Left ventricle myocardium inferior (tissue), 1 donor: Measurements from ENCODE around the gene ANAPC2. TPM values are rescaled to one million over a fixed set of nuclear protein-coding genes. Genes with fewer than 3 reads are reported as not detected.

ENCODE experiments used
- DNase-seq: peaks from one replicate; pipeline ENCODE4 v3.0.0-alpha.2; 2020
- H3K27ac ChIP-seq: fragments of 200-600 bp; replicated peaks from 2 replicates; pipeline ENCODE4 v1.8.0; 2021
- H3K27me3 ChIP-seq: fragments of 200-600 bp; 2 replicates; pipeline ENCODE4 v1.8.0; 2021; ENCODE audit warnings: low read depth
- H3K36me3 ChIP-seq: fragments of 200-600 bp; 2 replicates; pipeline ENCODE4 v1.8.0; 2021
- H3K4me1 ChIP-seq: fragments of 200-600 bp; 2 replicates; pipeline ENCODE4 v1.8.0; 2021
- H3K4me3 ChIP-seq: fragments of 200-600 bp; 2 replicates; pipeline ENCODE4 v1.8.0; 2021; ENCODE audit warnings: mild to moderate bottlenecking, moderate library complexity
- H3K9me3 ChIP-seq: fragments of 200-600 bp; replicated peaks from 2 replicates; pipeline ENCODE4 v1.8.0; 2021
- intact Hi-C: fragments of 100-400 bp; cut with micrococcal nuclease; formaldehyde crosslinking; loops from one replicate; pipeline ENCODE4 v1.11.0; 2022
- total RNA-seq: library from RNA; stranded (reverse); fragmentation: NEBNext Ultra II Directional; extraction: Animal tissue kit (Norgen Biotek cat#: 25700); gene quantifications from one replicate; pipeline ENCODE4 v1.2.1, GENCODE V29; 2021
- TF ChIP-seq, protein P1 (sequence below): fragments of 200-600 bp; IDR thresholded peaks from 2 replicates; pipeline ENCODE4 v1.8.0; 2021; ENCODE audit warnings: antibody characterized with exemption, mild to moderate bottlenecking, borderline replicate concordance
- donor health status: DM: no; HTN: yes; CAD: no; lungs with severe emphysema.

Gene ANAPC2
- total RNA-seq, 1 donor from 2014 or later = 34.7 TPM

DNA sequence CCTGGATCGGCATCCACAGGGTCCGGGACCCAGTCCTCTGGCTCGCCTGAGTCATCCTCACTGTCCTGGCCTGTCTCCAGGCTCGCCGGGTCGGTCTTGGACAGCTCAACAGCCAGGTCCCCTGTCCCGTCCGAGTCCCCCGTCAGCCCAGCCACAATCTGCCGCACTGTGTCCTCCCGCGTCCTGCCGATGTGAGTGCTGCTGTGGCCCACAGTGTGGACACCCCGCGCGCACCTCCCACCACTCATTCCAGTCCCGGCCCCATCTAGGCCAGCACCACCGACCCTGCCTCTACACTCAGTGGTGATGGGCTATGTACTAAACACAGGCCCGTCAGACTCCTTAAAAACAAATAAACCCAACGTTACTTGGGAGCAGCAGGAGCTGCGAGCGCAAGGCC, 6.7 kb downstream of the ANAPC2 start:
- no peak overlapping the region for H3K4me3 ChIP-seq
- peaks cover 77% of the 10 kb centered on the region for H3K36me3 ChIP-seq
- intact Hi-C loops = no loop called here
- TF ChIP-seq, protein P1, sequence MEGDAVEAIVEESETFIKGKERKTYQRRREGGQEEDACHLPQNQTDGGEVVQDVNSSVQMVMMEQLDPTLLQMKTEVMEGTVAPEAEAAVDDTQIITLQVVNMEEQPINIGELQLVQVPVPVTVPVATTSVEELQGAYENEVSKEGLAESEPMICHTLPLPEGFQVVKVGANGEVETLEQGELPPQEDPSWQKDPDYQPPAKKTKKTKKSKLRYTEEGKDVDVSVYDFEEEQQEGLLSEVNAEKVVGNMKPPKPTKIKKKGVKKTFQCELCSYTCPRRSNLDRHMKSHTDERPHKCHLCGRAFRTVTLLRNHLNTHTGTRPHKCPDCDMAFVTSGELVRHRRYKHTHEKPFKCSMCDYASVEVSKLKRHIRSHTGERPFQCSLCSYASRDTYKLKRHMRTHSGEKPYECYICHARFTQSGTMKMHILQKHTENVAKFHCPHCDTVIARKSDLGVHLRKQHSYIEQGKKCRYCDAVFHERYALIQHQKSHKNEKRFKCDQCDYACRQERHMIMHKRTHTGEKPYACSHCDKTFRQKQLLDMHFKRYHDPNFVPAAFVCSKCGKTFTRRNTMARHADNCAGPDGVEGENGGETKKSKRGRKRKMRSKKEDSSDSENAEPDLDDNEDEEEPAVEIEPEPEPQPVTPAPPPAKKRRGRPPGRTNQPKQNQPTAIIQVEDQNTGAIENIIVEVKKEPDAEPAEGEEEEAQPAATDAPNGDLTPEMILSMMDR = no peak
- DNase-seq = no peak
- H3K9me3 ChIP-seq = no peaks in the 10 kb centered on the region
- H3K27me3 ChIP-seq = no peaks in the 10 kb centered on the region
- no peak overlapping the region for H3K27ac ChIP-seq
- peaks cover 18% of the 10 kb centered on the region for H3K4me1 ChIP-seq

DNA sequence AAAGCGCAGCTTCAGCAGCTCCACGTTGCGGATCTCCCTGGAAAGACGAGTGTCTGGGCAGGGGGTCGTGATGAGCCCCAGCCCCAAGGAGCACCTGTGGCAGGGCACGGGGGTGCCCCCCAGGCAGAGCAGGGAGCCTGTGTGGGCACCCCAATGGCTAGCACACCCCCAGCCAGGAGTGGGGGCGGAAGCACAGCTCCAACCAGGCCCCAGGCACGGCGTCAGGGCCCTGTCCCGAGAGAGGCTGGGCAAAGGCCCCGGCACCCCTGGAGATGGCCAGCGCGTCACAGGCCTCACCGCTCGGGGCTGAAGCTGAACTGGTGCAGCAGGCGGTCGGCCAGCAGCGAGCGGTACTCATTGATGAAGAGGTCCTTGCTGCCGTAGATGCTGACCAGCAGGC, 7.9 kb downstream of the ANAPC2 start:
- H3K36me3 ChIP-seq = peaks cover 67% of the 10 kb centered on the region

DNA sequence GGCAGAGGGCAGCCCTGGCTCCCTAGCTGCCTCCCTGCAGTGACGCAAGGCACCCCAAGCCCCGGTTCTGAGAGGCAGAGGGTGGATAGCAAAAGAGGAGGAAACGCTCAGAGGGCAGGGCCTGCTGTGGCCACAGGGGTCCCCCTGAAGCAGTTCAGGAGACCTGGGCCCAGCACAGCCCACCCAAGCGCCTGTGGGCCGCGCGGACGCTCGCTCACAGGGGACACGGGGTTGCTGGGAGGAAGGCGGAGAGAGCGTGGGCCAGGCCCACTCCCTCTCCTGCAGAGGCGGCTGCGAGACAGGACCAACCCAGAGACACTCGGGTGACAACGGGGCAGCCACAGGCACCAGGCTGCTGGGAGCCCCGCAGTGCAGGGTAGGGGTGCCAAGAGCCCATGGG, 8.6 kb downstream of the ANAPC2 start:
- H3K4me1 ChIP-seq = no peaks in the 10 kb centered on the region
- H3K4me3 ChIP-seq = no peak overlapping the region
- no peak for DNase-seq
- H3K27me3 ChIP-seq = no peaks in the 10 kb centered on the region
- H3K27ac ChIP-seq = no peak overlapping the region
- H3K9me3 ChIP-seq = no peaks in the 10 kb centered on the region
- H3K36me3 ChIP-seq = peaks cover 60% of the 10 kb centered on the region
- intact Hi-C loops = no loop called here
- TF ChIP-seq, protein P1 = no peak

More for the DNA sequence above, 7.9 kb downstream of the ANAPC2 start:
- no peaks in the 10 kb centered on the region for H3K27me3 ChIP-seq
- TF ChIP-seq, protein P1 = no peak
- no peak overlapping the region for H3K27ac ChIP-seq
- H3K4me3 ChIP-seq = no peak overlapping the region
- H3K9me3 ChIP-seq = no peaks in the 10 kb centered on the region
- intact Hi-C loops = no loop called here
- DNase-seq = no peak
- peaks cover 7% of the 10 kb centered on the region for H3K4me1 ChIP-seq

DNA sequence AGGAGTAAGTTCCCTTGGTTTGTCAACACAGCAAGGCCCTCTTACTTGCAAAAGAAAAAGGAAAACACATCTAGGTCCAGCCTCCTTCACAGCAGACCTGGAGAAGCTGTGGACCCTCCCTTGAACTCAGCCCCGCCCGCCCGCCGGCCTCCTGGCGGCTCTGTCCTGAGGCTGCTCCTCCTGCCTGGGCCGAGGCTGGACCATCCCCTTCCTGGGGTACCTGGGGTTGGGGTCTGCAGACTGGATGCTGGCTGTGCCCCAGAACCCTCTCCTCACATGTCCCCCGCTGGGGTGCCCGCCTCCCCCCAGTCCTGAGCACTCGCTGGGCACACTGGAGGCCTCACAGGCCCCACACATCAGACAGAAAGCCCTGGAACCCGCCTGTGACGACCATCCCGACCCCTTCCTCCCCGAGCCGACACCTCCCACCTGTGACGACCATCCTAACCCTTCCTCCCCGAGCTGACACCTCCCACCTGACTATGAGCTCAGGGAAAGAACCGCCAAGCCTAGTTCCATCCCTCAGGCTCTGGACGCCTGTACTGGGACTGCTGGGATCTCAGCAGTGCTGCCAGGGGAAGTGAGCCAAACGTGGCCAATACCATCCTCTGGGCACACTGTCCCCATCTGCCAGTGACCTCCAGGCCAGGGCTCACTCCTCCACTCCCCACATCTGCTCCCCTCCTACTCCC, 9.3 kb downstream of the ANAPC2 start:
- Histone ChIP-seq H3K27me3 (no peaks in the 10 kb centered on the region), H3K36me3 (peaks cover 59% of the 10 kb centered on the region), H3K9me3 (no peaks in the 10 kb centered on the region), H3K27ac (no peak overlapping the region), H3K4me1 (no peaks in the 10 kb centered on the region), H3K4me3 (no peak overlapping the region)
- no peak for DNase-seq
- intact Hi-C loops = no loop called here
- TF ChIP-seq, protein P1 = no peak

DNA sequence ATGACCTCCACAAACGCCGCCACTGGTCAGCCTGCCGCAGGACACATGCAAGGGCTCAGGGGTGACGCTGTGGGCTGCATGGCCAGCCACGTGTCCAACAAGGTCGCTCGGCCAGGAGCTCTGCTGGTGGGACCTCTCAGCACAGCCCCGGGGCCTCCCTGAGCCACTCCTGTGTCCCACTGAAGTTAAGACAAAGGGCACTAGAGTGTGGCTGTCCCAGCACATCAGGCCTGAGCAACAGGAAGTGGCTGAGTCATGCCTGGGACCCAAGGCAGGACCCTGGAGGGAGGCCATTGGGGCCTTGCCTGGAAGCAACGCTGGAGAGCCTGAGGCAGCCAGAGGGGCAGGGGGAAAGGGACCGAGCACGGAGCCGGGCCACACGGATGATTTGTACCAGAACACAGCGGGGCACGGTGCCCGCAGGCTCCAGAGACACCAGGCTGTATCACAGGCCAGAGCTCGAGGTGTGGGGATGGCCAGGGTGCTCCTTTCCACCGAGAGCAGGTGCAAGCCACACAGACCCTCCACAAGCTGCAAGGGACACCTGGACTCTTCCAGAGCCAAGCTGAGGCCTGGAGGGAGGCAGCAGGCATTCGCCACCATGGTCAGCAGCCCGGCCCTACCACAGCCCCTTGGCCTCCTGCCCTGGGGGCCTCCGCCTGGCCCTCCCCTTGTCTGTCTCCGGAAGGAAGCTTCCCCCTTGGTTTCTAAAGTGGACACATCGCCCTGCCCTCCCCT, 10.0 kb downstream of the ANAPC2 start:
- Histone ChIP-seq H3K4me3 (no peak overlapping the region), H3K9me3 (no peaks in the 10 kb centered on the region), H3K27me3 (no peaks in the 10 kb centered on the region), H3K4me1 (no peaks in the 10 kb centered on the region), H3K27ac (no peak overlapping the region), H3K36me3 (peaks cover 52% of the 10 kb centered on the region)
- intact Hi-C loops = no loop called here
- TF ChIP-seq, protein P1 = no peak
- no peak for DNase-seq
